HL-60/S4 (cell line): ENCODE results near the gene USHBP1.

ENCODE experiments used
- in situ Hi-C: fragments of 300-500 bp; cut with MboI; formaldehyde crosslinking; loops from 2 replicates; pipeline ENCODE4 v1.14.3; 2022; ENCODE audit warnings: low sequenced_read_pairs

Gene USHBP1

GRCh38 chr19:17266589-17266974 is 2.0 kb upstream of the USHBP1 start:
- in situ Hi-C loops: no loop called here

GRCh38 chr19:17266026-17266425 is 1.5 kb upstream of the USHBP1 start:
- in situ Hi-C loops: no loop called here

- in situ Hi-C loops: no loop called here
Measured at GRCh38 chr19:17263712-17264640, 569 bp downstream of the USHBP1 start.

- in situ Hi-C loops: no loop called here
Measured at GRCh38 chr19:17262557-17262956, 2.0 kb downstream of the USHBP1 start.

- in situ Hi-C loops: no loop called here
Measured at GRCh38 chr19:17260842-17261325, 3.7 kb downstream of the USHBP1 start.

GRCh38 chr19:17259934-17260333 is 4.6 kb downstream of the USHBP1 start:
- in situ Hi-C loops: no loop called here

GRCh38 chr19:17259118-17259780 is 5.3 kb downstream of the USHBP1 start:
- in situ Hi-C loops: no loop called here

- in situ Hi-C loops: no loop called here
Measured at GRCh38 chr19:17256130-17256529, 8.4 kb downstream of the USHBP1 start.

GRCh38 chr19:17255150-17255621 is 9.4 kb downstream of the USHBP1 start:
- in situ Hi-C loops: no loop called here

GRCh38 chr19:17254636-17255035 is 9.9 kb downstream of the USHBP1 start:
- in situ Hi-C loops: no loop called here

GRCh38 chr19:17249887-17250548 is 14.5 kb downstream of the USHBP1 start:
- in situ Hi-C loops: no loop called here

GRCh38 chr19:17248011-17248776 is 16.4 kb downstream of the USHBP1 start:
- in situ Hi-C loops: no loop called here

GRCh38 chr19:17246681-17247425 is 17.7 kb downstream of the USHBP1 start:
- in situ Hi-C loops: no loop called here

GRCh38 chr19:17245535-17245984 is 19.0 kb downstream of the USHBP1 start, which contains the start of gene NR2F6:
Gene NR2F6, minus strand, starts transcription at chr19:17245919. Its CDS starts 699 bp downstream, at chr19:17245220.
- in situ Hi-C loops: no loop called here

GRCh38 chr19:17244618-17245534 is 19.7 kb downstream of the USHBP1 start:
- in situ Hi-C loops: no loop called here

- in situ Hi-C loops: no loop called here
Measured at GRCh38 chr19:17243830-17244617, 20.5 kb downstream of the USHBP1 start.

GRCh38 chr19:17243211-17243829 is 21.2 kb downstream of the USHBP1 start:
- in situ Hi-C loops: no loop called here
